Vagina (tissue), 2 donors: Measurements from ENCODE around the gene UTS2R. TPM values are rescaled to one million over a fixed set of nuclear protein-coding genes. Genes with fewer than 3 reads are reported as not detected.
A peak's percentile ranks its signal among the peaks of the same experiment; 100 is the strongest.

ENCODE experiments used
- DNase-seq, 2 donors: peaks; one replicate each; pipeline ENCODE4 v3.0.0-alpha.2; 2017; ENCODE audit errors: extremely low spot score in 2 of 2
- H3K27ac ChIP-seq: fragments of 200-600 bp; sonication (generic); one replicate; pipeline ENCODE4 v1.5.1; 2019
- H3K27me3 ChIP-seq: fragments of 200-600 bp; sonication (generic); one replicate; pipeline ENCODE4 v1.5.1; 2019
- H3K36me3 ChIP-seq, 2 donors: fragments of 200-600 bp; sonication (generic); one replicate each; pipeline ENCODE4 v1.5.1; 2017 to 2019
- H3K4me1 ChIP-seq: fragments of 200-600 bp; sonication (generic); one replicate; pipeline ENCODE4 v1.5.1; 2019
- H3K4me3 ChIP-seq, 2 donors: fragments of 200-600 bp; sonication (generic); 1 replicate in 1 of 2; 2 replicates in 1 of 2; pipeline ENCODE4 v1.5.1; 2016 to 2019
- H3K9me3 ChIP-seq: fragments of 200-600 bp; sonication (generic); one replicate; pipeline ENCODE4 v1.5.1; 2019
- POLR2A ChIP-seq, 2 donors: fragments of 450-650 bp; IDR thresholded peaks; one replicate each; pipeline ENCODE4 v1.6.1; 2017; ENCODE audit warnings: antibody characterized with exemption in 2 of 2, mild to moderate bottlenecking in 2 of 2, moderate library complexity in 2 of 2
- POLR2AphosphoS5 ChIP-seq, 2 donors: sonication (generic); formaldehyde crosslinking; IDR thresholded peaks; one replicate each; pipeline ENCODE4 v1.9.0; 2017; ENCODE audit warnings: antibody characterized with exemption in 2 of 2, mild to moderate bottlenecking in 2 of 2, low read depth in 1 of 2; ENCODE audit not compliant: insufficient read depth in 1 of 2
- intact Hi-C: fragments of 100-400 bp; cut with DNase I; formaldehyde crosslinking; loops from one replicate; pipeline ENCODE4 v1.15.1; 2023
- total RNA-seq: library from RNA; depleted of rRNA; stranded (reverse); fragments of >200 nt; gene quantifications from one replicate; pipeline ENCODE4 v1.2.3, GENCODE V29; 2016
- TF ChIP-seq, protein P1 (sequence below), 3 experiments: fragments of 450-650 bp in 2 of 3; fragments of 200-600 bp in 1 of 3; sonication (generic) in 1 of 3; IDR thresholded peaks; one replicate each; pipeline ENCODE4 v1.5.1; 2017 to 2019; ENCODE audit warnings: antibody characterized with exemption in 3 of 3, mild to moderate bottlenecking in 2 of 3, moderate library complexity in 2 of 3

UTS2R gene
- total RNA-seq, 1 donor from 2014 or later, result not detected

DNA sequence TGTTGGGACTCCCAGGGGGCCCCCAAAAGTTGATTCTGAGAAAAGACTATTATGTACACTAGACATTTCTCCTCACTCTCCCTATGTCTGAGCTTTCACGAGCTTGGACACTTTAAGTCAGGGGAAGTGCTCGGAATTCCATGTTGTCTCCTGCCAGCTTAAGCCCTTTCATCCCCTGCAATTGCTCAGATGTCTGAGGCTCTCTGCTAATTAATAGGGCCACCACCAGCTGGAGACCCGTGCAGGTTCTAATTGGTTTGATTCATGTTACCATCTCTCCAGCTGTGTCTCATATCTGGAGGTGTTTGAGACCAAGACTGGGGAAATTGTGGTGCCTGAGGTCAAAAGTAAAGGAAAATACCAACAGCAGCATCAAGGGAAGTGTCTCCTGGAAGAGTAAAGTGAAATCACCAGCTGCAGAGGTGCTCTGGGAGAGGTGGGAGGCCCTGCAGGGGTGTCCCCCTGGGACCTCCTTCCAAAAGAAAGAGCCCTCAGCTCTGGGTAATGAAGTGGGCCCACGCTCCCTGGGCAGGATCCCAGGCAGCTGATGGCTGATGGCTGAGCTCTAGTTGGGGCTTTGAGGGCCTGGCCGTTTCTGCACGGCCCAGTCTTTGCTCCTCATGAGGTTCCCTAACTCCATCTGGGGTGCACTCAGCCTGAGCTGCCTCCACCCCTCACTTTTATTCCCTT, 5.8 kb upstream of the UTS2R start:
- Histone ChIP-seq H3K27me3 (no peaks in the 10 kb centered on the region), H3K4me3 (no peak overlapping the region), H3K4me1 (peaks cover 2% of the 10 kb centered on the region), H3K9me3 (no peaks in the 10 kb centered on the region), H3K36me3 (no peaks in the 10 kb centered on the region), H3K27ac (no peak overlapping the region)
- no peak for DNase-seq
- TF ChIP-seq POLR2A (IDR thresholded peaks at IDR 0.05) (no peak), POLR2AphosphoS5 (IDR thresholded peaks at IDR 0.05; ENCODE audit: insufficient read depth in 1 of 2, low read depth in 1 of 2) (no peak)
- TF ChIP-seq, protein P1, sequence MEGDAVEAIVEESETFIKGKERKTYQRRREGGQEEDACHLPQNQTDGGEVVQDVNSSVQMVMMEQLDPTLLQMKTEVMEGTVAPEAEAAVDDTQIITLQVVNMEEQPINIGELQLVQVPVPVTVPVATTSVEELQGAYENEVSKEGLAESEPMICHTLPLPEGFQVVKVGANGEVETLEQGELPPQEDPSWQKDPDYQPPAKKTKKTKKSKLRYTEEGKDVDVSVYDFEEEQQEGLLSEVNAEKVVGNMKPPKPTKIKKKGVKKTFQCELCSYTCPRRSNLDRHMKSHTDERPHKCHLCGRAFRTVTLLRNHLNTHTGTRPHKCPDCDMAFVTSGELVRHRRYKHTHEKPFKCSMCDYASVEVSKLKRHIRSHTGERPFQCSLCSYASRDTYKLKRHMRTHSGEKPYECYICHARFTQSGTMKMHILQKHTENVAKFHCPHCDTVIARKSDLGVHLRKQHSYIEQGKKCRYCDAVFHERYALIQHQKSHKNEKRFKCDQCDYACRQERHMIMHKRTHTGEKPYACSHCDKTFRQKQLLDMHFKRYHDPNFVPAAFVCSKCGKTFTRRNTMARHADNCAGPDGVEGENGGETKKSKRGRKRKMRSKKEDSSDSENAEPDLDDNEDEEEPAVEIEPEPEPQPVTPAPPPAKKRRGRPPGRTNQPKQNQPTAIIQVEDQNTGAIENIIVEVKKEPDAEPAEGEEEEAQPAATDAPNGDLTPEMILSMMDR (IDR thresholded peaks at IDR 0.05), result no peak
- intact Hi-C loops, result no loop called here

DNA sequence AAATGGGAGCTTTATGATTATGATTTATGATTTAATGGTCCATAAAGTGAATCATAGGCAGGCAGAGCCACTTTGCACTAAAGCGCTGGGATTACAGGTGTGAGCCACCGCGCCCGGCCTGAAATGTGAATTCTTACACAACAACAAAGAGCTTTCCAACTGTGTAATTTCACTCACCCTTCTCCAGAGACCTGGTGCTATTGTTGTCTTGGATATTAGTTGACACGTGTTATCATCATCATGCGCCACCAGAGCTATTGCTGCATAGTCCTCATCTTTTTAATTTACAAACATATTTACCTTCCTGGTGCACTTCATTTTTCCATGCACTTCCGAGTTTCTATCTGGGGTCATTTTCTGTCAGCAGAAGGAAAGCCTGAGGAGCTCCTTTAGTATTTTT, 4.8 kb upstream of the UTS2R start:
- Histone ChIP-seq H3K36me3 (no peaks in the 10 kb centered on the region), H3K4me1 (peaks cover 10% of the 10 kb centered on the region), H3K4me3 (no peak overlapping the region), H3K27ac (no peak overlapping the region), H3K9me3 (no peaks in the 10 kb centered on the region), H3K27me3 (no peaks in the 10 kb centered on the region)
- intact Hi-C loops, result no loop called here
- TF ChIP-seq, protein P1 (IDR thresholded peaks at IDR 0.05), result no peak
- TF ChIP-seq POLR2AphosphoS5 (IDR thresholded peaks at IDR 0.05; ENCODE audit: insufficient read depth in 1 of 2, low read depth in 1 of 2) (peak in 1 of 2 donors; percentile 61), POLR2A (IDR thresholded peaks at IDR 0.05) (no peak)
- DNase-seq, result no peak

DNA sequence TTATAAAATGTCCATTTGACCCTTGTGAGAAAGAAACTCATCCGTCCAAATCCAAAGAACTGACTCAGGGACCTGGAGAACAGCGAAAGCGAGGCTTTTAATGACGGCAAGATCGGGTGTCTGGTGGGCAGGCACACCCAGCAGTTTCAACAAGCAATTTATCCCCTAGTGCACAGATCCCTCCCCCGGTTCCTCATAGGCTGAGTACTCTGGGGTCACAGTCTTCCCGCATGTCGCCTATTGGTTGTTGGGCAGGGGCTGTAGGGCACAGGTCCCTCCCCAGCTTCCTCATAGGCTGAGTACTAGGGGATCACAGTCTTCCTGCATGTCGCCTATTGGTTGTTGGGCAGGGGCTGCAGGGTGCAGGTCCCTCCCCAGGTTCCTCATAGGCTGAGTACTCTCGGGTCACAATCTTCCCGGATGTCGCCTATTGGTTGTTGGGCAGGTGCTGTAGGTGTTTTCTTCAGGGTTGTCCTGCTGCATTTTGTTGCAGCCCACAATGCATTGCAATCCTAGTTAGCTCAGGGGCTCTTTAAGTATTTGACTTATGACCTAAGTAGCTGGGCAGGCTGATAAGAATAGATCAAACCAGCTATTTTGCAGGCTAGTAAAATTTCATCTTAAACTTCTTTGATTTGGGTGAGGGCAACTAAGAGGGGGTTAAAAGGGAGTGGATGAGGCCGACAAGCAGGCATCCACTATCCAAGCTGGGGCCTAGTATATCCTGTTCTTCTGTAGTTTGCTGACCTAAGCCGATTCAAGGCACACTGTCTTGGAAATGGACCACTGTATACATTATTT, 3.6 kb upstream of the UTS2R start:
- Histone ChIP-seq H3K27ac (no peak overlapping the region), H3K9me3 (no peaks in the 10 kb centered on the region), H3K27me3 (no peaks in the 10 kb centered on the region), H3K4me3 (no peak overlapping the region), H3K36me3 (no peaks in the 10 kb centered on the region), H3K4me1 (peaks cover 10% of the 10 kb centered on the region)
- DNase-seq, result no peak
- intact Hi-C loops, result no loop called here
- TF ChIP-seq POLR2A (IDR thresholded peaks at IDR 0.05), result no peak
- no peak for TF ChIP-seq POLR2AphosphoS5 (IDR thresholded peaks at IDR 0.05; ENCODE audit: insufficient read depth in 1 of 2, low read depth in 1 of 2)
- TF ChIP-seq, protein P1 (IDR thresholded peaks at IDR 0.05), result no peak

DNA sequence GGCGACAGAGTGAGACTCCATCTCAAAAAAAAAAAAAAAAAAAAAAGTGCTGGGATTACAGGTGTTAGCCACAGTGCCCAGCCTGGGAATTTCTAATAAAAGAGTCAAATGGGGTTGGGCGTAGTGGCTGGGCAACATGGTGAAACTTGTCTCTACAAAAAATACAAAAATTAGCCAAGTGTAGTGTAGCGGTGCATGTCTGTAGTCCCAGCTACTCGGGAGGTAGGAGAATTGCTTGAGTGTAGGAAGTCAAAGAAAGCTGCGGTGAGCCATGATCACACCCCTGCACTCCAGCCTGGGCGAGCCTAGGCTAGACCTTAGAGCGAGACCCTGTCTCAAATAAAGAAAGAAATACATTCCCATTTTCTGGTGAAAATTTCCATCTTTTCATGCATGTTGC, 2.4 kb upstream of the UTS2R start:
- intact Hi-C loops, result no loop called here
- TF ChIP-seq POLR2A (IDR thresholded peaks at IDR 0.05), result no peak
- TF ChIP-seq POLR2AphosphoS5 (IDR thresholded peaks at IDR 0.05; ENCODE audit: insufficient read depth in 1 of 2, low read depth in 1 of 2), result no peak
- TF ChIP-seq, protein P1 (IDR thresholded peaks at IDR 0.05), result no peak
- Histone ChIP-seq H3K4me3 (no peak overlapping the region), H3K27ac (no peak overlapping the region), H3K36me3 (no peaks in the 10 kb centered on the region), H3K9me3 (no peaks in the 10 kb centered on the region), H3K4me1 (peaks cover 10% of the 10 kb centered on the region), H3K27me3 (no peaks in the 10 kb centered on the region)
- no peak for DNase-seq
